22Rv1 (cell line): Measurements from ENCODE around the gene SLC6A5.

Experiments
- ZFX ChIP-seq: fragments of 450-650 bp; IDR thresholded peaks from 2 replicates; pipeline ENCODE4 v1.6.1; 2017; ENCODE audit warnings: antibody characterized with exemption, borderline replicate concordance
- TF ChIP-seq, protein P1 (sequence below): fragments of 450-650 bp; IDR thresholded peaks from 2 replicates; pipeline ENCODE4 v1.5.1; 2017; ENCODE audit warnings: mild to moderate bottlenecking

DNA sequence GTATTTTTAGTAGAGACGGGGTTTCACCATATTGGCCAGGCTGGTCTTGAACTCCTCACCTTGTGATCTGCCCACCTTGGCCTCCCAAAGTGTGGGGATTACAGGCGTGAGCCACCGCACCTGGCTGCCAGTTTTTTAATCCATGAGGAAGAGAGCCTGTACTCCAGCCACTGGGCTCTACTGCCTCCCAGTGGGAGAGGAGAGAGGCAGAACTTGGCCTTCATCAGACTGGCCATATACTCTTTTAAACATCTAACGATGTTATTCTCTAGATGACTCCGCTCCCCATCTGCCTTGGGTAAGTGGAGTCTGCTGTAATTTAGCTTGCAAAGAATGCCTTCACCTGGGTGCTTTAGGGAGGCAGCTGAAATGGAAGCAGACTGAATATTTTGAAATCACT is 34.6 kb downstream of the SLC6A5 start:
- TF ChIP-seq, protein P1, sequence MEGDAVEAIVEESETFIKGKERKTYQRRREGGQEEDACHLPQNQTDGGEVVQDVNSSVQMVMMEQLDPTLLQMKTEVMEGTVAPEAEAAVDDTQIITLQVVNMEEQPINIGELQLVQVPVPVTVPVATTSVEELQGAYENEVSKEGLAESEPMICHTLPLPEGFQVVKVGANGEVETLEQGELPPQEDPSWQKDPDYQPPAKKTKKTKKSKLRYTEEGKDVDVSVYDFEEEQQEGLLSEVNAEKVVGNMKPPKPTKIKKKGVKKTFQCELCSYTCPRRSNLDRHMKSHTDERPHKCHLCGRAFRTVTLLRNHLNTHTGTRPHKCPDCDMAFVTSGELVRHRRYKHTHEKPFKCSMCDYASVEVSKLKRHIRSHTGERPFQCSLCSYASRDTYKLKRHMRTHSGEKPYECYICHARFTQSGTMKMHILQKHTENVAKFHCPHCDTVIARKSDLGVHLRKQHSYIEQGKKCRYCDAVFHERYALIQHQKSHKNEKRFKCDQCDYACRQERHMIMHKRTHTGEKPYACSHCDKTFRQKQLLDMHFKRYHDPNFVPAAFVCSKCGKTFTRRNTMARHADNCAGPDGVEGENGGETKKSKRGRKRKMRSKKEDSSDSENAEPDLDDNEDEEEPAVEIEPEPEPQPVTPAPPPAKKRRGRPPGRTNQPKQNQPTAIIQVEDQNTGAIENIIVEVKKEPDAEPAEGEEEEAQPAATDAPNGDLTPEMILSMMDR, result peak; percentile 45
- no peak for TF ChIP-seq ZFX
